ENCODE results near the gene VWA5B1. TPM values are rescaled to one million over a fixed set of nuclear protein-coding genes. Genes with fewer than 3 reads are reported as not detected.

Gene VWA5B1
- polyA plus RNA-seq, 1 donor (not counting 4 experiments of a cell fraction or from before 2014, with no cell fraction given): not detected

GRCh38 chr1:20365421-20366055, 74.9 kb downstream of the VWA5B1 start:
- Histone ChIP-seq H3K79me2 (ENCODE audit: control insufficient read depth, insufficient read depth, low read length) (no peaks in the 10 kb centered on the region), H3K4me1 (ENCODE audit: control insufficient read depth, extremely low read depth, insufficient read depth, low read length) (peaks cover 15% of the 10 kb centered on the region), H4K20me1 (ENCODE audit: control insufficient read depth, extremely low read depth, insufficient read depth, low read length) (no peaks in the 10 kb centered on the region), H3K4me3 (ENCODE audit: control insufficient read depth in 2 of 3, extremely low read depth in 1 of 3, insufficient read depth in 2 of 3, low read depth in 1 of 3, low read length in 3 of 3) (no peak overlapping the region), H3K4me2 (ENCODE audit: control insufficient read depth, extremely low read depth, insufficient read depth, low read depth, low read length) (no peak overlapping the region), H3K27ac (ENCODE audit: control insufficient read depth, insufficient read depth, low read length) (no peak overlapping the region), H3K9ac (ENCODE audit: control insufficient read depth, extremely low read depth, insufficient read depth, low read length) (no peak overlapping the region), H2AFZ (ENCODE audit: control insufficient read depth, low read length) (no peak overlapping the region), H3K27me3 (ENCODE audit: control insufficient read depth, extremely low read depth, insufficient read depth, low read length) (peaks cover 40% of the 10 kb centered on the region), H3K9me3 (ENCODE audit: control insufficient read depth, low read depth, low read length) (no peaks in the 10 kb centered on the region), H3K9me1 (ENCODE audit: control insufficient read depth, extremely low read depth, insufficient read depth, low read length) (no peaks in the 10 kb centered on the region), H3K36me3 (ENCODE audit: control insufficient read depth in 2 of 2, extremely low read depth in 1 of 2, insufficient read depth in 2 of 2, low read length in 2 of 2) (no peaks in the 10 kb centered on the region)
- dilution Hi-C loops (cut with MboI; ENCODE audit: extremely low pct_ligation_motif_present, low sequenced_read_pairs): no loop called here
- FAIRE-seq (no peak), DNase-seq (ENCODE audit: low read depth, low spot score) (no peak)
- TF ChIP-seq, protein P1, sequence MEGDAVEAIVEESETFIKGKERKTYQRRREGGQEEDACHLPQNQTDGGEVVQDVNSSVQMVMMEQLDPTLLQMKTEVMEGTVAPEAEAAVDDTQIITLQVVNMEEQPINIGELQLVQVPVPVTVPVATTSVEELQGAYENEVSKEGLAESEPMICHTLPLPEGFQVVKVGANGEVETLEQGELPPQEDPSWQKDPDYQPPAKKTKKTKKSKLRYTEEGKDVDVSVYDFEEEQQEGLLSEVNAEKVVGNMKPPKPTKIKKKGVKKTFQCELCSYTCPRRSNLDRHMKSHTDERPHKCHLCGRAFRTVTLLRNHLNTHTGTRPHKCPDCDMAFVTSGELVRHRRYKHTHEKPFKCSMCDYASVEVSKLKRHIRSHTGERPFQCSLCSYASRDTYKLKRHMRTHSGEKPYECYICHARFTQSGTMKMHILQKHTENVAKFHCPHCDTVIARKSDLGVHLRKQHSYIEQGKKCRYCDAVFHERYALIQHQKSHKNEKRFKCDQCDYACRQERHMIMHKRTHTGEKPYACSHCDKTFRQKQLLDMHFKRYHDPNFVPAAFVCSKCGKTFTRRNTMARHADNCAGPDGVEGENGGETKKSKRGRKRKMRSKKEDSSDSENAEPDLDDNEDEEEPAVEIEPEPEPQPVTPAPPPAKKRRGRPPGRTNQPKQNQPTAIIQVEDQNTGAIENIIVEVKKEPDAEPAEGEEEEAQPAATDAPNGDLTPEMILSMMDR (optimal IDR thresholded peaks at IDR 0.05 in 1 of 3, IDR thresholded peaks at IDR 0.05 in 1 of 3, conservative IDR thresholded peaks at IDR 0.05 in 1 of 3; ENCODE audit: extremely low read depth in 1 of 3, insufficient read depth in 2 of 3, low read length in 3 of 3): no peak
- no peak for TF ChIP-seq EZH2 (IDR thresholded peaks at IDR 0.05; ENCODE audit: low read length)

DNA sequence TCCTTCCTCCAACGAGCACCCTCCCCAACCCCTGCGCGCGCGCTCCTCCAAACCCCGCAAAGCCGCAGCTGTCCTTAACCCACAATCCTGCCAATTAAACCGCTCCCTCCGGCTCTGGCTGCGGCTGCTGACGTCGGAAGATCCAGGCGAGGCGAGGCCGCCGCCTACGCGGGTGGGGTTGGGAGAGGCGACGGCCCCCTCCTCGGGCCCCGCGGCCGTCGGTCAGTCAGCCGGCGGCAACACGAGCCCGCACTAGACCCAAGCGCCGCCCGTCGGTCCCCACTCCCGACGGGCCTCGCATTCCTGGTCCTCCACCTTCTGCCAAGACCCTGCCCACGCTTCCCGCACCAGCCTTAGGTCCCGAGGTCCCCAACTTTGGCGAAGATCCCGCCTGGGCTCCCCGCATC, 75.4 kb downstream of the VWA5B1 start:
- Histone ChIP-seq H3K9ac (ENCODE audit: control insufficient read depth, extremely low read depth, insufficient read depth, low read length) (no peak overlapping the region), H4K20me1 (ENCODE audit: control insufficient read depth, extremely low read depth, insufficient read depth, low read length) (no peaks in the 10 kb centered on the region), H3K36me3 (ENCODE audit: control insufficient read depth in 2 of 2, extremely low read depth in 1 of 2, insufficient read depth in 2 of 2, low read length in 2 of 2) (no peaks in the 10 kb centered on the region), H3K4me3 (ENCODE audit: control insufficient read depth in 2 of 3, extremely low read depth in 1 of 3, insufficient read depth in 2 of 3, low read depth in 1 of 3, low read length in 3 of 3) (peak overlapping the region in 2 of 3 experiments; percentile 44 to 47), H3K79me2 (ENCODE audit: control insufficient read depth, insufficient read depth, low read length) (no peaks in the 10 kb centered on the region), H3K27ac (ENCODE audit: control insufficient read depth, insufficient read depth, low read length) (no peak overlapping the region), H3K9me3 (ENCODE audit: control insufficient read depth, low read depth, low read length) (no peaks in the 10 kb centered on the region), H2AFZ (ENCODE audit: control insufficient read depth, low read length) (no peak overlapping the region), H3K4me1 (ENCODE audit: control insufficient read depth, extremely low read depth, insufficient read depth, low read length) (peaks cover 15% of the 10 kb centered on the region), H3K27me3 (ENCODE audit: control insufficient read depth, extremely low read depth, insufficient read depth, low read length) (peaks cover 40% of the 10 kb centered on the region), H3K4me2 (ENCODE audit: control insufficient read depth, extremely low read depth, insufficient read depth, low read depth, low read length) (peak overlapping the region; percentile 72), H3K9me1 (ENCODE audit: control insufficient read depth, extremely low read depth, insufficient read depth, low read length) (no peaks in the 10 kb centered on the region)
- DNase-seq (ENCODE audit: low read depth, low spot score) (no peak), FAIRE-seq (no peak)
- no peak for TF ChIP-seq EZH2 (IDR thresholded peaks at IDR 0.05; ENCODE audit: low read length)
- TF ChIP-seq, protein P1 (optimal IDR thresholded peaks at IDR 0.05 in 1 of 3, IDR thresholded peaks at IDR 0.05 in 1 of 3, conservative IDR thresholded peaks at IDR 0.05 in 1 of 3; ENCODE audit: extremely low read depth in 1 of 3, insufficient read depth in 2 of 3, low read length in 3 of 3): no peak
- dilution Hi-C loops (cut with MboI; ENCODE audit: extremely low pct_ligation_motif_present, low sequenced_read_pairs): no loop called here

All from keratinocyte (primary cell).